NCI-H460 (cell line): ENCODE results near the gene TLE4. TPM values are rescaled to one million over a fixed set of nuclear protein-coding genes. Genes with fewer than 3 reads are reported as not detected.

Experiments used
- DNase-seq: peaks from one replicate; pipeline ENCODE4 v3.0.0-alpha.2; 2016; ENCODE audit warnings: low read depth; ENCODE audit errors: extremely low read depth
- total RNA-seq: library from RNA; depleted of rRNA; stranded (reverse); fragments of >200 nt; shearing (Covaris generic); gene quantifications from 2 replicates; pipeline ENCODE4 v1.2.3, GENCODE V29; 2014

The TLE4 gene
- total RNA-seq, 1 experiment from 2014 or later, result 9.5 TPM

GRCh38 chr9:79765466-79765865 lies 193.7 kb downstream of the TLE4 start:
- no peak for DNase-seq

GRCh38 chr9:79766091-79766490 lies 194.3 kb downstream of the TLE4 start:
- DNase-seq, result no peak

GRCh38 chr9:79768194-79768593 lies 196.4 kb downstream of the TLE4 start:
- DNase-seq, result no peak

DNA sequence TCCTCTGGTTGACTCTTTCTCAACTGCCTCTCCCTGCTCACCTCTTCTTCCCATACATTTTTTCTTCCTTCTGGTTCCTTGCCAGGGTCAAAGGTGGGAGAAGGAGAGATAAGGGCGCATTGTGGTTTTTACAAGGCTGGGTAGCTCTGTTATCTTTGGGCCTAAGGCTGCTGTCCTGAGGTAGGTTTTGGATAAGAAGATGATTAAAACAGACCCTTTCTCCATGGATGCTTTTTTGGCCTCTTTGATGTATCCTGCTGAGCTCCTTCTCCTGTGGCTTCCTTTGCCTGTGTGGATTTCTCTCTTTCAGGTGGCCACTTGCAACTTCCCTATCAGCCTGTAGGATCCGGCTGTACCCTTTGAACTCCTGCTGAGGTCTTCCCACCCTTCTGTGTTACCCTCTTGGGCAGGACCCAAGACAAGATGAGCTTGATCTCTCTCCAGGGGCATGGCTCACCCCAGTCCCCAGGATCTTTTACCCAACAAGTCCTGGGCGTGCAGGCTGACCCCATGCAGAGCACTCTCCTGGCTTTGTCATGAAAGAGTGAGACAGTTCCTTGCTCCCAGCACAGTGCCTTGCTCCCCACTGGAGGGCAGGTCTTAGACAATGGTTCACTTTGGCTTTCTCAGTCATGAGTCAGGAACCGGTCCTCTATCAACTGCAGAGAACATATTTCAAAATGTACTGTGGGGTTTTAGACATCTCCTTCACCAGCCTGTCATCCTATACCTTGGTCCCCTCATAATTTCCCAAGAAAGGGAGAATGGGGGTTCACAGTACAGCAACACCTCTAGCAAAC lies 197.9 kb downstream of the TLE4 start:
- DNase-seq, result no peak

DNA sequence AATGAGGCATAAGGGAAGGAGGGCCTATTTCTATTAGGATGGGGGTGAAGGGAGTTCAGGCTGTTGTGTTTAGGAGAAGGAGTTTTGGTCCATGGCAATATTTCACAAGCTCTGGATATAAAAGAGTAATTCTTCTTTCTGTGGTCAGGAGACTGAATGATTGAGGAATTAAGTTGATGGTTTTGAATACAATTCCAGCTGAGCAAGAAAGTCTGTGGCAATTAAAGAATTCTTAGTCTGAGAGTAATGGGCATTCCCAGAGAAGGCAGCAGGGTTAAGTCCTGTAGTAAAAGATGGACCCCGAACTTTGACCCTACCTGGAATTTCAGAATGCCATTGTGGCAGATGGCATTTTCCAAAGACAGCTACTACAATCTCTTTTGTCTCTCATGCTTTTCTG lies 202.6 kb downstream of the TLE4 start:
- no peak for DNase-seq
